AG20443 (cell line): ENCODE data around the gene CLDND2.

ENCODE experiments used
- DNase-seq: peaks from one replicate; pipeline ENCODE4 v3.0.0; 2012; ENCODE audit warnings: low spot score, mixed read lengths

The CLDND2 gene

GRCh38 chr19:51380379-51380778 lies 11.6 kb upstream of the CLDND2 start:
- no peak for DNase-seq

- DNase-seq: no peak
Measured at GRCh38 chr19:51377422-51377821, 8.6 kb upstream of the CLDND2 start.

DNA sequence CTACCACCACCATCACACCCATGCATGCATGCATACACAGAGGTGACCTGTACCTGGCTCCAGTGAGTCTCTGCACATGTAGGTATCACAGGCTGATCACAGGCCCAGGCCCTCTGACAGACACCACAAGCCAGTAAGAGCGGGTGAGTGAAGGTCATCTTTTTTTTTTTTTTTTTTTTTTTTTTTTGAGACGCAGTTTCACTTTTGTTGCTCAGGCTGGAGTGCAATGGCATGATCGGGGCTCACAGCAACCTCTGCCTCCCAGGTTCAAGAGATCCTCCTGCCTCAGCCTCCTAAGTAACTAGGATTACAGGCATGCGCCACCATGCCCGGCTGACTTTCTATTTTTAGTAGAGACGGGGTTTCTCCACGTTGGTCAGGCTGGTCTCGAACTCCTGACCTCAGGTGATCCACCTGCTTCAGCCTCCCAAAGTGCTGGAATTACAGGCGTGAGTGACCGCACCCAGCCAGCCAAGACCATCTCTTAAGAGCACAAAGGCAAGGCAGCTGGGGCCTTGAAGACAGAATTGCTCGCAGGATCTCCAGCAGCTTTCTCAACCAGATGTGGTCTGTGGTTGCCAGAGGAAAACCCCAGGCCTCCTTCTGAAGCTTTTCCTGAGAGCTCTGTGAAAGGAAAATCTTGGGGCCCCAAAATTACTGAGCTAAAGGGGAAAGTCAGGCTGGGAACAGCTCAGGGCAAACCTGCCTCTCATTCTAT lies 6.9 kb upstream of the CLDND2 start:
- DNase-seq: no peak

DNA sequence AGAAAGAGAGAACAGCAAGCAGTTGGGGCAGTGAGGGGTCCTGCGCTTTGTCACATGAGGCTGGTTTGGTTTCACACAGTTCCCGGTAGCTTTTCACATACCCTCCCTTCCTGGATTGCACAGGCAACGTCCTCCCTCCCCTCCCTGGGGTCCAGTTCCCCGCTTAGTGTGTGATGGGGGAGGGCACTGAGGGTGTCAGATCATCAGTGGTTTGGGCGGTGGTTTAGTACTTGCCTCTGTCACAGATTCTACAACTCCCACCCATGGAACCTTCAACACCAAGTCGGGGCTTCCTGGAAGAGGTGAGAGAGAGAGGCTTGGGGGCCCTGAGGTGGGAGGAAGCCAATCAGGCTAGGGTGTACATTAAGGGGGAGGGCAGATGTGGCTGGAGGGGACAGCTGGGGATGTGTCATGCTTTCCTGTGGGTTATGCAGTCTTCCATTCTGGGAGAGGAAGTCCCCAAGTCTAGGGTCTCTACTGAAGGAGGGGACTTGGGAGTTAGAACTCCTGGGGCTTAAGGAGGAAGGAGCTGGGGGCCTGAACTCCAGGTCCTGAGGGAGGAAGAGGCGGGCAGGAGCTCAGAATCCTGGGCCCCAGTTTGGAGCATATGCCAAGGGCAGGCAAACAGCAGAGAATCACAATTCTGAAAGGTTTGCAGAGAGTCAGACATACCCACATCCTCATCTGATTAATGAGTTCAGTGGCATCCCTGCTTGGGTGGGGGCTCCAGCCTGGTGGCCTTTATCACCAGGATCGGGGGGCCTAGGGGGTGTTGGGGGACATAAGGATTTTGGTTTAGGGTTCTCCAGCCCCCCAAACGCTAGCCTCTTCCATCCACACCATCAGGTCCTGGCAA lies 4.1 kb upstream of the CLDND2 start, which contains the start of gene NKG7:
Gene NKG7 (minus strand): TSS at position 6 of the 856 bp plus-strand sequence. CDS start 119 bp downstream, outside the sequence.
- no peak for DNase-seq

- no peak for DNase-seq
Measured at GRCh38 chr19:51372021-51372648, 3.3 kb upstream of the CLDND2 start.

DNA sequence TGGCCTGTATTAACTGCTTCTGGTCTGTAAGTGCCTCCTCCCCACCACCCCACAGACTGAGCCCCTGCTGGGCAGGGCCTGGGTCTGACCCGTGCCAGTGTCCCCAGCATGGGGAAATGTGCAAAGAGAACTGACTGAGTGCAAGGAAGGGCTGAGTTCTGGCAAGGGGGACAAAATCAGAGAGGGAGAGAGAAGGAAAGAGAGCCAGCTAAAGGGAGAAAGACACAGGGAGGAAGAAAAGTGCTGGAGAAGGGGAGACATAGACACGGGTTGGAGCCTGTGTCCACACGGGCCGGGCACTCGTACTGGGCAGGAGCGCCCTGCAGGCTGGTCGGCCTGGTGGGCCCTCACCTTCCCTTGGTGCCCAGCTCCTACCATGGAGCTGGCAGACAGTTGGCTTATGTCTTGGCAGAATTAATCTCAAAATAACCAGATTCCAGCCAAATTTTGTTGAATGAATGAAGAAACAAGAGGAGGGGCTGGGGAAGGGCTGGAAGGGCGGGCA lies 2.4 kb upstream of the CLDND2 start:
- DNase-seq: no peak

DNA sequence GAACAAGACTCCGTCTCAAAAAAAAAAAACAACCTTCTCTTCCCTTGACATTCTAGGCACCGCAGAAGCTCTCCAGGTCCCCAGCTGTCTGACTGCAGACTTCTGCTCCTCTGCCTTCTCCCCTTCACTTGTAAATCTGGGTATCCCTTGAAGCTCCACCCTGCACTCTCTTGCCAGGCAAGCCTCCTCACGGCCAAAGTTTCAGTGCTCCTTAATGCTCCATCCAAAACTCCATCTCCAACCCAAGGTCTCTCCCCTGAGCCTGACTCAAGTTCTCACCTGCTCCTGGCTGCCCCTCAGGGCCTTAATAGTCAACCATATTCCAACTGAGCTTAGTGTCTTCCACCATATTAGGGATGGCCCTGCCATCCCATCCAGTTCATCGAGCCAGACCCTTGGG lies 1.4 kb upstream of the CLDND2 start:
- no peak for DNase-seq

DNA sequence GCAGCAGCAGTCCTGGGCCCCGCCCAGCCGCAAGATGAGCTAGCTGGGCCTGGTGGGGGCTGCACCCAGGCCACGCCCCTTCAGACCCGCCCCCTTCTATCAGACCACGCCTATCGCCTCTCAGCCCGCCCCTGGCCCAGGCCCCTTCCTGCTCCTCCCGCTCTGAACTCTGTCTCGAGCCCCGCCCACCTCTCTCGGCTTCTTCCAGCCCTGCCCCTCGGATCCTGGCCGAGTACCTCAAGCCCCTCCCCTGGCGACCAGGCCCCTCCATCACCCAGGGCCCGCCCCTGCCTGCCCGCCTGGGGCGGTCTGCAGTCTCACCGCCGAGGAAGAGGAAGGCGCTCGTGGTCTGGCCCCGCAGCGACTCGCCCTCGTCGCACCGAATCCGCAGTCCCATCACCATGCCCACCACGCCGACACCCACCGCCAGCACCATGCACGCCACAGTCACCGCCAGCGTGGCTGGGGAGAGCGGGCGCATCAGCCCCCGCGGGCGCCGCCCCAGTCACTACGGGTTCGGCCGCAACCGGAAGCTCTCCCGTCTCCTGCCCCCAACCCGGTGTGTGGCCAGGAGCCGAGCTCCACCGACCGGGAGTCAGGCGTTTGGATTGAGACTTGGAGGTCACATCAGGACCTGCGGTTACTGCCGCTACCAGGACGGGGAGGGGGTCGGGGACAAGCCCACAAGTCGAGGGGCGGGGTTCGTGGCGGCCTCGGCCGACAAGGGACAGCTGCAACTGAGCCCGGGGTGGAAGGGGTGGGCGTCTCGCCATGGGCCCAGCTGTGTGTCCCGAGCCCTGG lies 1.0 kb downstream of the CLDND2 start:
- DNase-seq: peak; percentile 99

DNA sequence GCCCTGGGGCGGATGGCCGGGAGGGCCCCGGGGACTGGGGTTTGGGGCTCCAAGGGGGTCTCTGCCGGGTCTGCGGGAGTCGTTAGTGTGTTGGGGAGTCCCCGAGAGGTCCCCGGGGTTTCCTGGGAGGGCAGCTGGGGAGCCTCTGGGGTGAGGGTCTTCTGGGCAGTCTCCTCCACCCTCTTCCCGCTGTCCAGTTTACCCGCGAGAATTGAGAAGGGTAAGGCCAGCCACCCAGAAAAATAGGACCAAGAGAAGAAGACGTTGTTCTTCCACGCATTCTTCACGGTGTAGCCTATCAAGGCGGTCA lies 1.6 kb downstream of the CLDND2 start:
- DNase-seq: no peak

GRCh38 chr19:51366389-51367254 lies 2.2 kb downstream of the CLDND2 start:
- peak; percentile 97 for DNase-seq

DNA sequence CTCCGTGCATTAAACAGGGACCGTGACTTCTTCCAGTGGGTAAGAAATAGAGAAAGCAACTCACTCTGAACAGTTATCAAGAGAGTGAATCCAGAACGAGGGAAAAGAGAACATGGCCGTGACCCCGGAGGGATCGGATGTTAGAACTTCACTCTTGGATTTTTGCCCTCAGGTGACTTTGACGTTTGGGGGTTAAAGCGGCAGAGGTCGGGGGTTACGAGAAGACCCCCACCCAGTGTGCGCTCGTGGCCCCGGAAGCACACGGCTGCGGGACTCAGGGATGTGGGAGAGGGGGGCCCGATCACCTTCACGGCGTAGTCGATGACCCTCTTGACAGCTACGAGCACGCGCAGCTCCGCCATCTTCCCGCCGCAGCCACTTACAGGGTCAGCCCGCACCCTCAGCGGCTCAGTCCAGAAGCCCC lies 2.8 kb downstream of the CLDND2 start, which contains the start of gene ETFB:
Gene ETFB (minus strand): TSS at position 424 of the 424 bp plus-strand sequence. CDS start 62 bp downstream, at position 362.
- no peak for DNase-seq

DNA sequence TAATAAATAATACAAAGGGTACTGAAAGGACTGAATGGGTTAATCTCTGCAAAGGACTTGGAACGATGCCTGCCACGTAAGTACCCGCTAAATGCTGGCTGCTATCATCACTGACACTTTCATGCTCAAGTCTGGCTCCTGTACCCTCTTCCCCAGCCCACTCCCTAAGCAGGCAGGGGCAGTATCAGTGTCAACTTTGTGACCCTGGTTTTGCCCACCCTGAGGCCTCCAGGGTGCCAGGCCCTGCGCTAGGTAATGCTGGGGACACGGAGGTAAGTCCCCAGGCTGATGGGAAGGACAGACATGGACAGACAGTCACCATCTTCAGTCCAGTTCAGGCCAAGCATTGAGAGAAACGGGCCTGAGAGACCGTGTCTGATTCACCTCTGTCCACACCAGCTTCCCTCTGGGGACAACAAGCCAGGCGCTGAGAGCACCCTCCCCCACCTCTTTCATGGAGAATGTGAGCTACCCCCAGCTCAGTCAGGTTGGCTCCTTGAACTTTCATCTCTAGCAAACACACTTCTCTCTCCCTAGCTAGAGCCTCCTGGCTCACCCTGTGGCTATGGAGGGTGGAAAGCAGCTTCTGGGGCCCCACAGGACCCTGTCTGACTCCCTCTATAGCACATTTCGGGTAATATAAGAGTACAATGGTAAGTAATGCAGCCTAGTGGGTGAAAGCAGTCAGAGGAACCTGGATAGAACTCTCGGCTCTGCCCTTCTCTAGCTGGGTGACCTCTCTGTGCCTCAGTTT lies 3.4 kb downstream of the CLDND2 start:
- peak; percentile 30 for DNase-seq

DNA sequence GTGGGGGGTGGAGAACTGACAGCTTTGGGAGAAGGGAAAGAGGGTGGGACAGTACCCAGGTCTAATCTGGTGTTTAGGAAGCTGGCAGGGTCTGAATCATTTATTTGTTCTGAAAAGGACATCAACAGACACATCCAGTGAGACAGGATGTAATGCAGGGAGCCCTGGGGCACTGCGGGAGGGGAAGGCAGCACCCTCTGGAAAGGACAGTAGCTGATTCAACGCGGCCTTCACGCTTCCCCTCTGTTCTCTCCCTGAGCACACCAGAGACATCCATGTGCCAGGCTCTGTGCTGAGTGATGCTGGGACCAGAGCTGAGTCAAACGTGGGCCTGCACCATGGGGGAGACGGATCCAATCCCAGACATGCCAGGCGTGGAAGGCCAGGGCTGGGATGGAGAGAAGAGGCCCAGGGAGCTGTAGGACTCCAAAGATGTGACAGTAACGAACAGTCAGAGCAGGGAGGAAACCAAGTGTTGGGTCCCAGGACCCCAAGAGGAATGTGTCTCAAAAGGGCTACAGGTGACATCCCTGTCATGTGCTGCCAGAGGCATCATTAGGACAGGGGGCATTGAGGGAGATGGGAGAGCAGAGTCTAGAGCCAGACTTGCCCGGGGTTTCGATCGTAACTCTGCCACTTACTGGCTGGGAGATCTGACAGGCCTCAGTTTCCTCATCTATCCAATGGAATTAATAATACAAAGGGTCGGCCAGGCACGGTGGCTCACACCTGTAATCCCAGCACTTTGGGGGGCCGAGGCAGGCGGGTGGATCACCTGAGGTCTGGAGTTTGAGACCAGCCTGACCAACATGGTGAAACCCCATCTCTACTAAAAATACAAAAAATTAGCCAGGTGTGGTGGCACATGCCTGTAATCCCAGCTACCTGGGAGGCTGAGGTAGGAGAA lies 4.3 kb downstream of the CLDND2 start:
- DNase-seq: no peak

GRCh38 chr19:51361239-51361638 lies 7.6 kb downstream of the CLDND2 start:
- no peak for DNase-seq

- DNase-seq: peak; percentile 87
Measured at GRCh38 chr19:51359294-51359693, 9.5 kb downstream of the CLDND2 start.

DNA sequence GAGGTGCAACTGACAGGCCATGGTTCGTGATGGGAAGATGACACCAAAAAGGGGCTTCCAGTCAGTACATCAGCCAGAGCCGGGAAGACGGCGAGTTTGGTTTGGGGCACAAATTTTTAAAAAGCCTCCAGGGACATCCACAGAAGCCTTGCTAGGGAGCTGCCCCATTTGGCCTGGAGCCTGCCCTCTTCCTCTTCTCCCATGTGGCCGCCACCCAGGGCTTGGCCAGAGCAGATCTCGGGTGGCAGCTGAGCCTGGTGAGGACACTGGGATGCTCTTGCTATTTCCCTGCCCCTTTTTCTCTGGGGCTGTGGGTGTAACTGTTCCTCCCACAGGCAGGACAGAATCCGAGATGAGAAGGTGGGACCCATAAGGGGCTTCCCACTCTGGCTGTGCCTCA lies 10.9 kb downstream of the CLDND2 start:
- no peak for DNase-seq

DNA sequence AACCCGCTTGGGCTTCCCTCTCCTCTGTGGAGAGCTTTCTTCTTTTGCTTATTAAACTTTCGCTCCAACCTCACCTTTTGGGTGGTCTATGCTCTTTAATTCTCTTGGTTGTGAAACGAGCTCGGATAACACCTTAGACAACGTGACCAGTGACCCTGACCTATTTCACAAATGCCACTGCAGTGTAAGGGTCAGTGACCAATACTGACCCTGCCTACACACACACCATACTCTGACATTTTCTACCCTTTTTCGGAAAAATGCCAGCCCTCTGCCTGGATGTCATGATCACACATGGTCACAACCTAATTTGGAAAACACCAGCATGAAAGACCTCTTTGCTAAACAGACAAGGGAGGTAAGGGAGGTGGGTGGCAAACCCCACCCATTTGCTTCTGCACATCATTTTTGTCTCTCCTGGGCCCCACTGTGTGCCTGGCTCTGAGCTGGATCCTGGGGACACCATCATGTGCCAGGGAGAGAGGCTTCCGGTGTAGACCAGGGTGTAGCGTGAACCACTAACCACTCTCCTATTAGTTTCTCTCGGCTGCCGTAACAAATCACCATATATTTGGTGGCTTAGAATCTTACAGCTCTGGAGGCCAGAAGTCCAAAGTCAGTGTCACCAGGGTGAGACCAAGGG lies 12.5 kb downstream of the CLDND2 start:
- no peak for DNase-seq

- DNase-seq: no peak
Measured at GRCh38 chr19:51354742-51355148, 14.1 kb downstream of the CLDND2 start.
